ENCODE measurements around the gene ERCC6. TPM values are rescaled to one million over a fixed set of nuclear protein-coding genes. Genes with fewer than 3 reads are reported as not detected.
A peak's percentile ranks its signal among the peaks of the same experiment; 100 is the strongest.

The ERCC6 gene
- total RNA-seq (2014; rRNA removed; shearing (Covaris generic)) = 69.2 and 101 TPM in 2 replicates
- 47.6 and 50.8 TPM in 2 replicates for polyA plus RNA-seq (2016; fragmentation: Nextera tagmentation; extraction: Ambion mirVana)

DNA sequence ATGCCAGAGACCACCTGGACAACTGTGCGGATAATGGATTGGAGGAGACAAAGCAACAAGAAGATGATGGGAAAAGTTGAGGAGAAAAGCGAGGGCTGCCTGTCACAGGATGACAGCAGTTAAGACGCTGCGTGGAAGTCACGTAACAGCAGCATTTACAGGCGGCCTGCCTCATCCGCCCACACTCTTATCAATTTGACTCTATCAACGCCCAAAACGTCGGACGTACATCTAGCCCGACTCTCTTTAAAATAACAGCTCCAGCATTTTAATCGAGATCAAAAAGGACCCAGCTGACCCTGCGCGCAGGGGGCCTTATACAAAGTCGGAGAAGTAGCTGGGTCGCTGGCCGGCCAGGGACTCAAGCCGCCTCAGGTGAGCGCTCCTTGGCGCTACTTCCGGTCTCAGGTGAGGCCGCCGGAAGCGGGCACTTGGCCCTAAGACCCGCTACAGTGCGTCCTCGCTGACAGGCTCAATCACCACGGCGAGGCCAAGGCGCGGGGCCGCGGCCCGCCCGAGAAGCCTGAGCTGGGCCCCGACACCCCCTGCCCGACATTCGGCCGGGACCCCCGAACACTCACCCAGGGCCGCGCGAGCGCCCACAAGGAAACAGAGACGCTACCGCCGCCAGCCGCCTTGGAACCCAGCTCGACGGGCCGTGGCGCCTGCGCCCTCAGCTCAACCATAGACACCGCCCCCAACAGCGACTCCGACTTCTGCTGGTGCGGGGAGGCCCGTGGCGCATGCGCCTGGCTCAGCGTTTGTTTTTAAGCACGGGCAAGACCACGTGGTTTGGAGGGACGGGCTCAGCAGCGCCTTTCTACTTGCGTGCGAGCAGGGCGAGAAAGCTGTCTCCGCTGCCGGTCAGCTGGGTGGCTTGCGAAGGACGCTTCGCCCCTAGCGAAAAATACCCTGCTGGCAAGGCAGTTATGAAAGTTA is at the start of gene ERCC6:
Gene ERCC6, minus strand, starts transcription at position 741 of the 939 bp plus-strand sequence.
- H3K9me2 ChIP-seq (ENCODE audit: insufficient read depth) = no peaks in the 10 kb centered on the region
- H4K20me1 ChIP-seq (ENCODE audit: insufficient read depth) = no peaks in the 10 kb centered on the region
- H3K4me2 ChIP-seq (ENCODE audit: unreplicated experiment) = peak within 1 kb of the TSS; percentile 100
- peaks cover 53% of the 10 kb centered on the region for H3K4me1 ChIP-seq (ENCODE audit: insufficient read depth)
- peak within 1 kb of the TSS; percentile 86 for H3K4me3 ChIP-seq
- 1% methylated on average over 63 to 75 of the region's 75 CpGs for WGBS, 2 experiments (ENCODE audit: low coverage in 1 of 2, low lambda C conversion rate in 2 of 2, missing lambda C conversion rate in 2 of 2)
- no peak for TF ChIP-seq EZH2phosphoT487 (IDR thresholded peaks at IDR 0.05; ENCODE audit: insufficient read depth, low read depth)
- no peak for TF ChIP-seq EZH2 (IDR thresholded peaks at IDR 0.05; ENCODE audit: insufficient read depth, poor library complexity, severe bottlenecking)
- peaks cover 49% of the 10 kb centered on the region for H3F3A ChIP-seq (ENCODE audit: insufficient read depth)
- peak; percentile 99 for DNase-seq
- H3K36me3 ChIP-seq (ENCODE audit: low read depth) = 0 out of 2 replicates have a peak, but pooled peaks cover 1% of the 10 kb centered on the region
- H3K27me3 ChIP-seq (replicated peaks; ENCODE audit: insufficient read depth) = no peaks in the 10 kb centered on the region
- H3K27ac ChIP-seq = peak within 1 kb of the TSS; percentile 93
- peaks cover 49% of the 10 kb centered on the region for H3K79me2 ChIP-seq (ENCODE audit: insufficient read depth)
- in situ Hi-C loops (cut with MboI) = no loop called here
- peak within 1 kb of the TSS; percentile 92 for H3K9ac ChIP-seq
- H3K9me3 ChIP-seq (ENCODE audit: low read depth) = no peaks in the 10 kb centered on the region
- peak within 1 kb of the TSS; percentile 87 for H2AFZ ChIP-seq

- Histone ChIP-seq H3K4me3 (no peak overlapping the region), H4K20me1 (ENCODE audit: insufficient read depth) (no peaks in the 10 kb centered on the region), H3K9ac (no peak overlapping the region), H3K79me2 (ENCODE audit: insufficient read depth) (no peaks in the 10 kb centered on the region), H3K27ac (no peak overlapping the region), H3K36me3 (ENCODE audit: low read depth) (no peaks in the 10 kb centered on the region), H3K27me3 (replicated peaks; ENCODE audit: insufficient read depth) (no peaks in the 10 kb centered on the region), H3K9me2 (ENCODE audit: insufficient read depth) (no peaks in the 10 kb centered on the region; the same call in 1 of the 2 replicates), H3K9me3 (ENCODE audit: low read depth) (no peaks in the 10 kb centered on the region), H2AFZ (no peak overlapping the region), H3K4me1 (ENCODE audit: insufficient read depth) (peaks cover 21% of the 10 kb centered on the region), H3K4me2 (ENCODE audit: unreplicated experiment) (no peak overlapping the region), H3F3A (ENCODE audit: insufficient read depth) (peaks cover 11% of the 10 kb centered on the region; the same call in 1 of the 2 replicates)
- 50% methylated on average over 4 of the region's 4 CpGs for whole genome bisulfite sequencing, 2 experiments (ENCODE audit: low coverage in 1 of 2, low lambda C conversion rate in 2 of 2, missing lambda C conversion rate in 2 of 2)
- in situ Hi-C loops (cut with MboI) = loop anchor here (25.0 kb wide), 2 partner anchors 324 to 624 kb away; no protein-coding TSS in a partner anchor
- DNase-seq = no peak
- TF ChIP-seq EZH2 (IDR thresholded peaks at IDR 0.05; ENCODE audit: insufficient read depth, poor library complexity, severe bottlenecking) = no peak
- TF ChIP-seq EZH2phosphoT487 (IDR thresholded peaks at IDR 0.05; ENCODE audit: insufficient read depth, low read depth) = no peak
Observed at GRCh38 chr10:49587981-49588380, 49.1 kb upstream of the ERCC6 start.

DNA sequence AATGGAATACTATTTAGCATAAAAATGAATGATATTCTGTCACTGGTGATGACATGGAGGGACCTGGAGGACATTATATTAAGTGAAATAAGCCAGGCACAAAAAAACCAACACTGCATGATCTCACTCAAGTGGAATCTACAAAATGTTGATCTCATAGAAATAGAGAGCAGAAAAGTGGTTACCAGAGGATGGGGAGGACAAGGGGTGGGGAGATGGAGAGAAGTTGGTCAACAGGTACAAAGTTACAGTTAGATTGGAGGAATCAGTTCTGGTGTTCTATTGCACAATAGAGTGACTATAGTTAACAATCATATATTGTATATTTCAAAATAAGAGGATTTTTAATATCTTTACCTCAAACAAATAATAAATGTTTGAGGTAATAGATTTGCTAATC is 46.5 kb upstream of the ERCC6 start:
- Histone ChIP-seq H3K27ac (peak overlapping the region; percentile 0; the same call in 1 of the 2 replicates), H3K4me3 (no peak overlapping the region), H3K79me2 (ENCODE audit: insufficient read depth) (no peaks in the 10 kb centered on the region), H3K4me1 (ENCODE audit: insufficient read depth) (peaks cover 19% of the 10 kb centered on the region), H3K9me3 (ENCODE audit: low read depth) (no peaks in the 10 kb centered on the region), H2AFZ (no peak overlapping the region), H3K27me3 (replicated peaks; ENCODE audit: insufficient read depth) (no peaks in the 10 kb centered on the region), H3K9ac (no peak overlapping the region), H3F3A (ENCODE audit: insufficient read depth) (peaks cover 11% of the 10 kb centered on the region; the same call in 1 of the 2 replicates), H3K4me2 (ENCODE audit: unreplicated experiment) (peak overlapping the region; percentile 5), H3K9me2 (ENCODE audit: insufficient read depth) (no peaks in the 10 kb centered on the region; the same call in 1 of the 2 replicates), H3K36me3 (ENCODE audit: low read depth) (no peaks in the 10 kb centered on the region), H4K20me1 (ENCODE audit: insufficient read depth) (no peaks in the 10 kb centered on the region)
- peak; percentile 47 for DNase-seq
- in situ Hi-C loops (cut with MboI) = loop anchor here (25.0 kb wide), 2 partner anchors 327 to 627 kb away; no protein-coding TSS in a partner anchor
- no peak for TF ChIP-seq EZH2 (IDR thresholded peaks at IDR 0.05; ENCODE audit: insufficient read depth, poor library complexity, severe bottlenecking)
- TF ChIP-seq EZH2phosphoT487 (IDR thresholded peaks at IDR 0.05; ENCODE audit: insufficient read depth, low read depth) = no peak

DNA sequence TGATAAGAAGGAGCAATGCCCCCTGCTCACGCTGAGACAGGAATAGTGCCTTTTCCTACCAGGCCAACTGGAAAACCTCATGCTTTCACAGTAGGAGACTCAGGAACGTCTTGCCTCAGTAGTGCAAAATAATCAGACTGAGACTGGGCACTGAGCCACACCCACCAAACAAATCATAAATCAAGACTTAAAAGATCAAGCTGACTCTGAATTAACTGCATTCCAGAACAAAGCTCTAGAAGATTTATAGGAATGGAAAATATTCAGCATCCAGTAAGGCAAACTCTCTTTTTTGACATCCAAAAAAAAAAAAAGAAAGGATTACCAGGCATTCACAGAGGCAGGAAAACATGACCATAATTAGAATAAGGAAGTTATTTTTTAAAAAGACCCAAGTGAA is 40.7 kb upstream of the ERCC6 start:
- in situ Hi-C loops (cut with MboI) = loop anchor here (25.0 kb wide), 2 partner anchors 333 to 633 kb away; no protein-coding TSS in a partner anchor
- no peaks in the 10 kb centered on the region for H3K79me2 ChIP-seq (ENCODE audit: insufficient read depth)
- no peak overlapping the region for H3K4me2 ChIP-seq (ENCODE audit: unreplicated experiment)
- H4K20me1 ChIP-seq (ENCODE audit: insufficient read depth) = no peaks in the 10 kb centered on the region
- no peak for TF ChIP-seq EZH2phosphoT487 (IDR thresholded peaks at IDR 0.05; ENCODE audit: insufficient read depth, low read depth)
- TF ChIP-seq EZH2 (IDR thresholded peaks at IDR 0.05; ENCODE audit: insufficient read depth, poor library complexity, severe bottlenecking) = no peak
- H3K27me3 ChIP-seq (replicated peaks; ENCODE audit: insufficient read depth) = no peaks in the 10 kb centered on the region
- H3K4me3 ChIP-seq = no peak overlapping the region
- peaks cover 3% of the 10 kb centered on the region; the same call in 1 of the 2 replicates for H3F3A ChIP-seq (ENCODE audit: insufficient read depth)
- no peak overlapping the region for H3K27ac ChIP-seq
- H2AFZ ChIP-seq = peak overlapping the region; percentile 6; the same call in 1 of the 2 replicates
- H3K9ac ChIP-seq = no peak overlapping the region
- H3K36me3 ChIP-seq (ENCODE audit: low read depth) = no peaks in the 10 kb centered on the region
- DNase-seq = no peak
- peaks cover 19% of the 10 kb centered on the region for H3K4me1 ChIP-seq (ENCODE audit: insufficient read depth)
- WGBS, 2 experiments (ENCODE audit: low coverage in 1 of 2, low lambda C conversion rate in 2 of 2, missing lambda C conversion rate in 2 of 2) = 23 to 27% methylated on average over 2 of the region's 2 CpGs
- H3K9me3 ChIP-seq (ENCODE audit: low read depth) = no peaks in the 10 kb centered on the region
- H3K9me2 ChIP-seq (ENCODE audit: insufficient read depth) = no peaks in the 10 kb centered on the region; the same call in 1 of the 2 replicates

Data from GM23248 (cell line).